HL-60/S4 treated with phorbol 12-myristate 13-acetate at 8.2 ng/mL for 4 days and 3 days (cell line): ENCODE data around the gene WAPL.

Experiments used
- in situ Hi-C: fragments of 300-500 bp; cut with MboI; formaldehyde crosslinking; loops from 2 replicates; pipeline ENCODE4 v1.15.0; 2022; ENCODE audit warnings: low sequenced_read_pairs

The WAPL gene

GRCh38 chr10:86415116-86415515, 106.5 kb downstream of the WAPL start:
- in situ Hi-C loops, result no loop called here

GRCh38 chr10:86413046-86413728, 108.4 kb downstream of the WAPL start:
- in situ Hi-C loops, result no loop called here

GRCh38 chr10:86411852-86412560, 109.6 kb downstream of the WAPL start:
- in situ Hi-C loops, result no loop called here

GRCh38 chr10:86411281-86411841, 110.2 kb downstream of the WAPL start:
- in situ Hi-C loops, result no loop called here

- in situ Hi-C loops, result no loop called here
Measured at GRCh38 chr10:86410542-86411124, 111.0 kb downstream of the WAPL start.

GRCh38 chr10:86409183-86409582, 112.4 kb downstream of the WAPL start:
- in situ Hi-C loops, result no loop called here

GRCh38 chr10:86403183-86403797, 118.3 kb downstream of the WAPL start:
- in situ Hi-C loops, result no loop called here

- in situ Hi-C loops, result no loop called here
Measured at GRCh38 chr10:86402283-86402941, 119.2 kb downstream of the WAPL start.

- in situ Hi-C loops, result no loop called here
Measured at GRCh38 chr10:86401588-86402282, 119.9 kb downstream of the WAPL start.

- in situ Hi-C loops, result no loop called here
Measured at GRCh38 chr10:86400705-86401587, 120.6 kb downstream of the WAPL start.

- in situ Hi-C loops, result loop anchor here (10.0 kb wide), 1 partner anchor 185 kb away; no protein-coding TSS in a partner anchor
Measured at GRCh38 chr10:86399879-86400704, 121.5 kb downstream of the WAPL start.

- in situ Hi-C loops, result loop anchor here (10.0 kb wide), 1 partner anchor 185 kb away; no protein-coding TSS in a partner anchor
Measured at GRCh38 chr10:86399514-86399878, 122.1 kb downstream of the WAPL start.

GRCh38 chr10:86397120-86397519, 124.5 kb downstream of the WAPL start:
- in situ Hi-C loops, result loop anchor here (10.0 kb wide), 1 partner anchor 188 kb away; no protein-coding TSS in a partner anchor

GRCh38 chr10:86393862-86394455, 127.6 kb downstream of the WAPL start:
- in situ Hi-C loops, result loop anchor here (10.0 kb wide), 1 partner anchor 191 kb away; no protein-coding TSS in a partner anchor

- in situ Hi-C loops, result loop anchor here (10.0 kb wide), 1 partner anchor 191 kb away; no protein-coding TSS in a partner anchor
Measured at GRCh38 chr10:86393362-86393761, 128.2 kb downstream of the WAPL start.

- in situ Hi-C loops, result loop anchor here (10.0 kb wide), 1 partner anchor 192 kb away; no protein-coding TSS in a partner anchor
Measured at GRCh38 chr10:86392723-86393094, 128.9 kb downstream of the WAPL start.

- in situ Hi-C loops, result loop anchor here (10.0 kb wide), 1 partner anchor 193 kb away; no protein-coding TSS in a partner anchor
Measured at GRCh38 chr10:86391986-86392722, 129.4 kb downstream of the WAPL start.
